GM18519 (cell line): ENCODE results near the gene FAM240A.
"Not testable (repeated sequence)": the region's sequence is repeated elsewhere in the genome, so short reads cannot be mapped to it uniquely, and the experiment has no call there.

ENCODE experiments used
- ATAC-seq: cut with Tn5 transposase; IDR thresholded peaks from one replicate; pipeline ENCODE4 v1.9.1; 2021; ENCODE audit warnings: mild to moderate bottlenecking, moderate library complexity; ENCODE audit not compliant: unreplicated experiment, low FRiP score

The FAM240A gene

GRCh38 chr3:46612324-46612723 is at the start of gene FAM240A:
FAM240A (plus strand) TSS chr3:46612525; CDS start chr3:46612684, 159 bp downstream.
- no peak for ATAC-seq

- no peak for ATAC-seq
These were observed 47.9 kb upstream of the FAM240A start for GRCh38 chr3:46564190-46565021.

DNA sequence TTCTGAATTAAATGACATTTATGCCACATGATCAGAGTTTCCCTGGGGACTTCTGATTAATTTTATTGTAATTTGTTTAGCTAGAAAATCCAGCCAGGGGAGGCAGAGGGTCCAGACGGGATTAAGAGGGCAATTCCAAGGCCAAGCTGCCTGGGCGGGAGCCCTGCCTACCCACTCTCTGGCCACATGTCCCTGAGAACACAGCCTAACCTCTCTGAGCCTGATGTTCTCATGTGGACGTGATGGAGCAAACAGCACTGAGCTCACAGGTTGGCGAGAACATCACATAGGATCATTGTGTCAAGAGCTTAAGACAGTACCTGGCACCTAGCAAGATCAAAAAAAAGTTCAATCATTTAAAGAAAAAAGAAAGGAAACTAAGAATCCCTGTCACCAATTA is 47.2 kb upstream of the FAM240A start:
- ATAC-seq: no peak

DNA sequence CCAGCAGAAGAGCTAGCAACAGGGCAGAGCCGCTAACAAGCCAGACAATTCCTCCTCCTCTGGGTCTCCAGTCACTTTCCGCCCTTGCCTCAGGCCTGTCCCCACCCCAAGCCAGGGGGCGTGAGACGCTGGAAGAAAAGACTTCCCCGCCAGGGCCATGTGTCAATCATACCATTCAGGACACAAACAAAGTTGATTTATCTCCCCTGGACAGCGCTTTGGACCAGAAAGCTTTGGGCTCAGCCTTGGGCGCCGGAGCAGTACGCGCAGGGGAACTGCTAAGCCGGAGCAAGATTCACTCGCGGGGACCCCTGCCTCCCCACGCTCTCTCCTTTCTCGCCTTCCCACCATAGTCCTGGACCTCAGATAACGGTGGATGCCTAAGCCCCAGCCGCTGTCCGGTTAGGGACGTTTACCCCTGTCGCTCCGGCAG is 46.7 kb upstream of the FAM240A start:
- no peak for ATAC-seq

DNA sequence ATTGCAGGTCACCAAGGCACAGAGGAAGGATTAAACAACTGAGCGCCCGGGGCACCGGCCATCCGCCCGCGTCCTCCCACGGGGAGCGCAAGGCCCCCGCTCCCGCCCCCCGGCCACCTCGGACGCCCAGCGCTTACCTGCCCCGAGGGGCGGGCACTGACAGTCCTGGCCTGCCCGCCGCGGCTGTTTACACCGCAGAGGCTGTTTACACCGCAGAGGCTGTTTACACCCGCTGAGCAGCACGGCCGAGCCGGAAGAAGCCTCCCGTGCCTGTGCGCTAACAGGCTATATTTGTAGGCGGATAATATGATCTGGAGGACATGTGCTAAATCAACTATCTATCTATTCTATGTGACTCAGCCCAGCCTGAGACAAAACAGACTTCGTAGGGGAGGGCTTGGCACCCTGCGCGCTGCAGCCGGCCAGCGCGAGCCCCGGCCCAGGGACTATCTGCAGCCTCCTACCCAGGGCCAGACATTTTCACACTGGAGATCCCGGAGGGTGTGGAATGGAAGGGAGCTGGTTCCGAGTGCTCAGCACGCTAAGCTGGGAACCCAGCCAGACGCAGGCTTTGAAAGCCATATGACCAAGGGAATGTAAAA is 46.2 kb upstream of the FAM240A start, which contains the start of gene LRRC2:
LRRC2 (minus strand) TSS at position 263 of the 602 bp plus-strand sequence. CDS start 14,711 bp downstream, outside the sequence.
- ATAC-seq: no peak

DNA sequence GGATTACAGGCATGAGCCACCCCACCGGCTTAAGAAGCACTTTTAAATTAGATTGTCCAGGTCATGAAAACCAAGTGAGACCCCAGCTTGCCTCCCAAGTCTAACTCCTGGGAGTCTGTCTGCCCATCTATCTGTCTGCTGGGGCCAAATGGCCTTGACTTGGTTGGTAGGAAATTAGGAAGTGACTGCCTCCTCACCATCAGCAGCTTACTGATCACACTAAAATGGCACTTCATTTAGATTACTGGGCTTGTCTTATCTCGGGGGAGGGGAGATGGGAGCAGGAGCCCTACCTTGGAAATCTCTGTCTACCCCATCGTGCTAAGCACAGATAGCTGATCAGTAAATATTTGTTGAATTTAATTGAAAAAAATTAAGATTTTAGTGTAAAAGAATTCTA is 40.6 kb upstream of the FAM240A start:
- no peak for ATAC-seq

- no peak for ATAC-seq
These were observed 38.6 kb upstream of the FAM240A start for GRCh38 chr3:46573701-46574100.

DNA sequence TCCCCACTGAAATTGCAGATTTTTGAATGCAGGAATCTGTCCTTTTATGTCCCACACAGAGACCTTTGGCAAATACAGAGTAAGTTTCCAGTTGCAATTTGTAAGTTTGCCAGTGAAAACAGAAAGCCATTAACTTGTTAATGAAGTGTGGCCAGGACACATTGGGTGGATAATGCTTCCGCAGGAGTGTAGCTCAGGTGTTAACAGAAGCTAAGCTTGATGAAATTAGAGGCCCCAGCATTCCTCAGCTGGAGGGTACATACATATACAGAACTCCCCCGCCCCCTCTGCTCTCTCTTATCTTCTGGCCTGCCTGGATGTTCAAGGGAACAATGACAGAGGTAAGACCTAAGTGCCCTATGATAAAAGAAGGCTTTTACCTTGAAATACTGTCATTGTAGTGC is 38.1 kb upstream of the FAM240A start:
- ATAC-seq: no peak

DNA sequence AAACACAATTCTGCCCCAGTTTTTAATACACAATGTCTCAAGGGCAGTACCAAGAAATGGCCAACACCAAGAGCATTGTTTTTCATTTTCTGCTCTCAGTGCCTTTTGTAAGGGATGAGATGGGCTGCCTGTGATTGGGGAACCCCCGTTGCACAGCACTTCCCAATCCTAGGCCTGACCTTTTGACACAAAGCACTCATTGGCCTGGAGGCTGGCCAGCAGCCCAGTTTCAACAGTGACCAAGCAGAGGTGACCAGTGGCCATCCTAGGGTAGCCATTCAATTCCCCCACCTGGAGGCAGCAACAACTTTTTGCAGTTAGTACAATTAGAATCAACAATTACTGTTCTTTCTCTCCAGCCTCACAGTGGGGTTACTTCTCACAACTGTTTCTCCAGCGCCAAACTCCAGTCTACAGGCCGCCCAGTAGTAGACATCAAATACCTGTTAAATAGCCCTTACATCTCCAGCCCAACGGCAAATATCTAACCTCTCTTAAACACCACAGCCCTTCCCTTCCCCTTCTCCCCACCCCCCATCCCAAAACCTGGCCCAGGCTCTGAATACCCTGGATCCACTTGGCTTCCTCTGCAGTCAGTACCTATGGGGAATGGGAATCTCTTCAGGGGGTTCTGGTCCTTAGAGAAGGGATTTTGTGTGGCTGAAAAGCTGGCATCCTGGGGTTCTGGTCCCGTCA is 37.3 kb upstream of the FAM240A start:
- no peak for ATAC-seq

DNA sequence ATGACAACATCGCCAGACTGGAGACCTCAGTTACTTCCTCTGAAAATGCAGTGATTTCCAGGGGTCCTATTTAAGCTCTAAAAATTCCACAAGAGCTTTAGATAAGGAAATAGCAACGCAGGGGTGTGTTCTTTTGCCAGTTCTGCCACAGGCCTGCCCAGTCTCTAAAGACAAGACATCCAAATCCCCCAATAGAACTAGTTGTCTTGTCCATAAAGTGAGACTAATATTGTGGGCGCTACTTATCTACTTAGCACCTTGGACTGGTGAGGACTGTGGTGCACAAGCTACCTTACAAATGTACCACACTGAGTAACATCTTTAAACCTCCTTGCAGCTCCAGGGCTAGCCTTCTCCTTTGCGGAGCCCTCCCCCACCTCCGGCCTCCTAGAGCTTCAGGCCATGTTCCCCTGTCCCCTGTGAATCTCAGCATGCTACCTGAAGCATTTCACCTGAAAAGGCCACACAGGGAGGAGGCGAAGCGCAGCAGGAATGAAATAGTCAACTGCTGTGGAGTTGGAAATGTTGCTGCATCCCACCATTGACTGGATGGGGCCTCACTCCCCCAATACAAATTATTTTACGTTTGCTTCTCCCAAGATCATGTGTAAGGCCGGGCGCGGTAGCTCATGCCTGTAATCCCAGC is 36.6 kb upstream of the FAM240A start:
- ATAC-seq: no peak

GRCh38 chr3:46576386-46576785 is 35.9 kb upstream of the FAM240A start:
- ATAC-seq: no peak

- no peak for ATAC-seq
These were observed 35.4 kb upstream of the FAM240A start for GRCh38 chr3:46576879-46577278.

- not testable (repeated sequence) for ATAC-seq
These were observed 34.6 kb upstream of the FAM240A start for GRCh38 chr3:46577580-46578249.

DNA sequence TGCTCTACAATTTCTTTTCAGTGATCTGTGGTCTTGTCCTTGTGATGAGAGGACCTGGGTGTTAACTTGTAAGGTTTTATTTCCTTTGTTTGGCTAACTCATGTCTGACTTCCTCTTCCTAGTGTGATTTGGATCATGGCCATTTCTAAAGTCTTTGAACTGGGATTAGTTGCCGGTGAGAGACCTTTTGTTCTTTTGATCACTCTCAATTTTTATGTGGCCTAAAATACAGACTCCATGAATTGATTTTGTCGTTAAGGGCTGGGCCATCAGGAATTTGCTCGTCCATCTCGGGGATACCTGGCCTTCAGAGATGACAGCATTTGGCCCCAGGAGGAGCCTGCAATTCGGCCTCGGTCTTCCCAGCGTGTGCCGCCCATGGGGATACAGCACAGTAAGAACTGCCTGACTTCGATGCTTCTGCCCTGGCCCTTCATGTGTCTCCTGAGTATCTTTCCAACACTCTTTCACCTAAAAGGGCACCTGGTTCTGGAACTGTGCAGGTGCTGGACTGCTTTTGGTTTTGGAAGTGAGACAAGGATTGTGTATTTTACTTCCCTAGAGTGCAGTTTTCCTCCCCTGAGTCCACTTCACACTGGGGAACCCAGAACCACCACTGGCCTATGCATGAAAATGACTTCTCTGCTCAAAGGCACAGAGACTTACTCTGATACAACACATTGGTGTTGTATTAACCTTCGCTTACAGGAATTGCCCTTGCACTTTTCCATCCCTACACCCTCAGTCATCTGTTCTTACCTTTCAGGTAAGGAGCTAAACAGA is 33.2 kb upstream of the FAM240A start:
- ATAC-seq: no peak

- no peak for ATAC-seq
These were observed 32.5 kb upstream of the FAM240A start for GRCh38 chr3:46579756-46580286.

GRCh38 chr3:46580675-46581074 is 31.6 kb upstream of the FAM240A start:
- no peak for ATAC-seq

DNA sequence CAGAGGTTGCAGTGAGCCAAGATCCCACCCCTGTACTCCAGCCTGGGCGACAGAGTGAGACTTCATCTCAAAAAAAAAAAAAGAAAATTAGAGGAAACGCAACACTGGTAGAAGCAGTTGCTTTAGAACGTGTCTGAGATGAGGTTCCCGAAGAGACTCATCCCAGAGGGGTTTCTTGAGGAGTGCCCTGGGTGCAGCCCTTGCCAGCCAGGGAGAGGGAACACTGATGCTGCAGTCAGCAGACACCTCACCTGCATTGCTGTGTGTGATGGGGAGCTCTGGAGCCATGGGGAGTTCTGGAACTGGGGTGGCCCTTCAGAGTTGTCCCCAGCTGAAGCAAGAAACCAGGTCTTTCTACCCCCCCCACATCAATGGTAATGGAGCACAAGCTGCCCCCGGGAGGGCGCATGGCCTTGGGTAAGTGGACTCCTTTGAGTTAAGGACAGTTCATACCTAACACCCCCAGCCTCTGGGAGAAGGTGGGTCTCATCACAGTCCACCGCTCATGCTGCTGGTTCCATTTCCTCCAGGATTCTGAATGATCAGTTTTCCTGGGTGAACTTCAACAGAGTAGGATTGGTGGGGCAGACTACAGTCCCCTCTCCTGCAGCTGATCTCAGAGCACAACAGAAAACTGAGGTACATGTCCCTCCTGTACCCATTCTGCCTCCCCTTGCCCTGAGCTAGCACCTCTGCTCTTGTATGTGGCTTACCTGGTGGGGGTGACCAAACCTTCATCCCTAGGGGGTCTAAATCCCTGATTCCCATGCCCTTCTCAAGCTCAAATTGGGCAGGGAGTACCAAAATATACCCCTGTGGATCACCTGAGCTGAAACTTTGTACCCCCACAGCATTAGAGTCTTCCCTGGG is 27.5 kb upstream of the FAM240A start:
- no peak for ATAC-seq
